DMS153 treated with DMSO at 0.1 percent for 48 hours (cell line): ENCODE results near the gene ADAM12.
A peak's percentile ranks its signal among the peaks of the same experiment; 100 is the strongest.
"Not testable (repeated sequence)": the region's sequence is repeated elsewhere in the genome, so short reads cannot be mapped to it uniquely, and the experiment has no call there.

ENCODE experiments used
- DNase-seq: peaks from one replicate; lab custom pipeline; 2025; ENCODE audit not compliant: unreplicated experiment; lab: John Stamatoyannopoulos, UW

The ADAM12 gene

GRCh38 chr10:125994601-125995000, 393.7 kb downstream of the ADAM12 start:
- DNase-seq, result no peak

GRCh38 chr10:125992254-125992653, 396.0 kb downstream of the ADAM12 start:
- no peak for DNase-seq

GRCh38 chr10:125991392-125991791, 396.9 kb downstream of the ADAM12 start:
- DNase-seq, result no peak

GRCh38 chr10:125990974-125991373, 397.3 kb downstream of the ADAM12 start:
- no peak for DNase-seq

GRCh38 chr10:125989791-125990190, 398.5 kb downstream of the ADAM12 start:
- DNase-seq, result no peak

- no peak for DNase-seq
Observed at GRCh38 chr10:125985557-125986240, 402.6 kb downstream of the ADAM12 start.

GRCh38 chr10:125984865-125985495, 403.3 kb downstream of the ADAM12 start:
- no peak for DNase-seq

- no peak for DNase-seq
Observed at GRCh38 chr10:125984346-125984745, 403.9 kb downstream of the ADAM12 start.

- DNase-seq, result no peak
Observed at GRCh38 chr10:125983656-125984055, 404.6 kb downstream of the ADAM12 start.

- no peak for DNase-seq
Observed at GRCh38 chr10:125983161-125983560, 405.1 kb downstream of the ADAM12 start.

GRCh38 chr10:125982260-125982948, 405.9 kb downstream of the ADAM12 start:
- DNase-seq, result peak; percentile 85

- no peak for DNase-seq
Observed at GRCh38 chr10:125980521-125981035, 407.7 kb downstream of the ADAM12 start.

- DNase-seq, result no peak
Observed at GRCh38 chr10:125979976-125980375, 408.3 kb downstream of the ADAM12 start.

GRCh38 chr10:125976960-125977605, 411.2 kb downstream of the ADAM12 start:
- no peak for DNase-seq

GRCh38 chr10:125970077-125970630, 418.1 kb downstream of the ADAM12 start:
- not testable (repeated sequence) for DNase-seq

- DNase-seq, result no peak
Observed at GRCh38 chr10:125967533-125967932, 420.7 kb downstream of the ADAM12 start.

- no peak for DNase-seq
Observed at GRCh38 chr10:125964558-125964957, 423.7 kb downstream of the ADAM12 start.
